HG02642 (cell line): ENCODE data around the gene PYY.
"Not testable (repeated sequence)": the region's sequence is repeated elsewhere in the genome, so short reads cannot be mapped to it uniquely, and the experiment has no call there.

ENCODE experiments used
- ATAC-seq: cut with Tn5 transposase; IDR thresholded peaks from one replicate; pipeline ENCODE4 v1.9.1; 2021; ENCODE audit warnings: mild to moderate bottlenecking; ENCODE audit not compliant: unreplicated experiment, poor library complexity

PYY gene

GRCh38 chr17:43953746-43954145, at the start of gene PYY:
Gene PYY (minus strand): TSS chr17:43953940. CDS start chr17:43953483, 457 bp downstream.
- ATAC-seq = no peak

- ATAC-seq = no peak
Observed at GRCh38 chr17:44002141-44002848, 48.6 kb upstream of the PYY start.

GRCh38 chr17:44001461-44001920, 47.8 kb upstream of the PYY start:
- no peak for ATAC-seq

GRCh38 chr17:44000871-44001460, 47.2 kb upstream of the PYY start:
- ATAC-seq = no peak

GRCh38 chr17:44000141-44000860, 46.6 kb upstream of the PYY start:
- ATAC-seq = no peak

- ATAC-seq = no peak
Observed at GRCh38 chr17:43999024-43999423, 45.3 kb upstream of the PYY start.

GRCh38 chr17:43998552-43998951, 44.8 kb upstream of the PYY start:
- no peak for ATAC-seq

- not testable (repeated sequence) for ATAC-seq
Observed at GRCh38 chr17:43997180-43997579, 43.4 kb upstream of the PYY start.

- no peak for ATAC-seq
Observed at GRCh38 chr17:43995150-43995471, 41.4 kb upstream of the PYY start.

- ATAC-seq = no peak
Observed at GRCh38 chr17:43994272-43995149, 40.8 kb upstream of the PYY start.

GRCh38 chr17:43992641-43993040, 38.9 kb upstream of the PYY start:
- no peak for ATAC-seq

GRCh38 chr17:43988301-43988700, 34.6 kb upstream of the PYY start:
- ATAC-seq = no peak

- ATAC-seq = no peak
Observed at GRCh38 chr17:43987131-43988021, 33.6 kb upstream of the PYY start.

- no peak for ATAC-seq
Observed at GRCh38 chr17:43986225-43986981, 32.7 kb upstream of the PYY start.

GRCh38 chr17:43984521-43984920, 30.8 kb upstream of the PYY start:
- ATAC-seq = no peak

GRCh38 chr17:43983515-43984411, 30.0 kb upstream of the PYY start:
- ATAC-seq = no peak

GRCh38 chr17:43983196-43983514, 29.4 kb upstream of the PYY start:
- ATAC-seq = no peak

GRCh38 chr17:43982171-43982570, 28.4 kb upstream of the PYY start:
- no peak for ATAC-seq
